Frontal cortex (tissue), 4 donors: ENCODE measurements around the gene TMPRSS3. TPM values are rescaled to one million over a fixed set of nuclear protein-coding genes. Genes with fewer than 3 reads are reported as not detected.

ENCODE experiments used
- DNase-seq, 2 donors: peaks; one replicate each; pipeline ENCODE4 v3.0.0; 2012; ENCODE audit warnings: low spot score in 2 of 2
- FAIRE-seq: peaks from 2 replicates; lab custom pipeline; 2012; peaks lifted over from hg19 to GRCh38; lab: Jason Lieb, UNC
- total RNA-seq: library from RNA; depleted of rRNA; stranded (reverse); fragments of >200 nt; gene quantifications from one replicate; pipeline ENCODE4 v1.2.3, GENCODE V29; 2014
- donor health status: control.
- donor health status: control.
- donor health status: control.

The TMPRSS3 gene
- total RNA-seq, 1 donor from 2014 or later: not detected

DNA sequence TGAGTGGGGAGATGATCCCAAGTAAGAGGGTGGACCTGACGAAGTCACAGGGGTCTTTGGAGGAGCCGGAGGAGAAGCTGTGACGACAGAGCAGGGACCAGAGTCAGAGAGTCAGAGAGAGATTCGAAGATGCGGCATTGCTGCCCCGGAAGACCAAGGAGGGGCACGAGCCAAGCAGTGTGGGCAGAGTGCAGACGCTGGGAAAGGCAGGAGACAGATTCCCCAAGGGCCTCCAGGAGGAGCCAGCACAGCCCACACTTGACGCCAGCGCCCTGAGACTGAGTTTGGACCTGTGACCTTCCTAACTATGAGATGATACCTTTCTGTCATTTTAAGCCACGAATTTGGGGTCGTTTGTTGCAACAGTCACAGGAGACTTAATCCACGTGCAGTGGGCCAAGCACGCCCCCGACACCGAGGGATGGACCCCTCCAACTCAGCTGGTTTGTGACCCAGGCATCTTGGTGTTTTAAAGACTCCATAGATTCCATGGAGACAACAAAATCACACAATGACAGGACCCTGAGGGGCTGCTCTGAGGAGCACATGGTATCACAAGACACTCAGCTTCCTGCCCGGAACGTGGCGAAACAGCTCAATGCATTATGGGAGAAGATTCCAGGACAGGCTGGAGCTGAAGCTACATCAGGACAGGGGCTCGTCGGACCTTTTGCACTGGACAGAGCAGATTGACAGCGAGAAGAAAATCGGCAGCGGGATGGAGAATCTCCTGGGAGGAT is 18.5 kb downstream of the TMPRSS3 start:
- DNase-seq: no peak

GRCh38 chr21:42376338-42376982 is 19.4 kb downstream of the TMPRSS3 start:
- DNase-seq: no peak
- FAIRE-seq: no peak

More for the DNA sequence above, 18.5 kb downstream of the TMPRSS3 start:
- no peak for FAIRE-seq

DNA sequence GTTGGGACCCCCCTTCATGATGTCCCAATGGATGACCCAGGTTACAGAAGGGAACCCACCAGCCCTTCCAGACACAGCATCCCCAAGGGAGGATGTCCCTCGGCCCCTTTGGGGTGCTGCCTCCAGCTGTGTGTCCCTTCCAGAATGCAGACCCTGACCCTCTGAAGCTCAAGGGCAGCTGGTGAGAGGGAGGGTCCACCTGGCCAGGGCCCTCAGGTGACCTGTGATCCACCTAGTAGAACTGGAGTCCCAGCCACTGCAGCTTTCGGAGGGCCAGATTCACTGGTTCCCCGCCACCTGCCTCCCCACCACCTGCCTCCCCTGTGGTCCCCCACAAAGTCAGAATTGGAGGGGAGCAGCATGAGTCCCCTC is 19.9 kb downstream of the TMPRSS3 start:
- FAIRE-seq (no peak), DNase-seq (no peak)

DNA sequence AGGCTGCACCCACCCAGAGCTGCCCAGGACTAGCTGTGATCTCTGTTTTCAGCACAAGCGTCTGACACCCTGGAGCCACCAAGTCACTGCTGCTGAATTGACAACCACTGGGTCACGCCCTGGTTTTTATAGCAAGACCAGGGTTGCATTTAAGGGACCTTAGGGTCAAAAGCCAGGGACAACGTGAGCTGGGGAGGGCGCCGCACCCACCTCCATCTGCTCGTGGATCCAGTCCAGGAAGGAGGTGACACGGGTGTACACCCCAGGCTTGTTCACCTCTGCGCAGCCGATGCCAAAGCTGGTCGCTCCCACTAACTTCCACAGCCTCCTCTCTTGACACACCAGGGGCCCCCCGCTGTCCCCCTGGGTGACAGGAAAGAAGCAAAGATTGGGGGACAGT is 20.3 kb downstream of the TMPRSS3 start:
- FAIRE-seq: no peak

GRCh38 chr21:42374864-42375499 is 20.9 kb downstream of the TMPRSS3 start:
- no peak for DNase-seq
- no peak for FAIRE-seq

More for the DNA sequence above, 20.3 kb downstream of the TMPRSS3 start:
- no peak for DNase-seq

- no peak for DNase-seq
- no peak for FAIRE-seq
Observed at GRCh38 chr21:42374457-42374856, 21.4 kb downstream of the TMPRSS3 start.

DNA sequence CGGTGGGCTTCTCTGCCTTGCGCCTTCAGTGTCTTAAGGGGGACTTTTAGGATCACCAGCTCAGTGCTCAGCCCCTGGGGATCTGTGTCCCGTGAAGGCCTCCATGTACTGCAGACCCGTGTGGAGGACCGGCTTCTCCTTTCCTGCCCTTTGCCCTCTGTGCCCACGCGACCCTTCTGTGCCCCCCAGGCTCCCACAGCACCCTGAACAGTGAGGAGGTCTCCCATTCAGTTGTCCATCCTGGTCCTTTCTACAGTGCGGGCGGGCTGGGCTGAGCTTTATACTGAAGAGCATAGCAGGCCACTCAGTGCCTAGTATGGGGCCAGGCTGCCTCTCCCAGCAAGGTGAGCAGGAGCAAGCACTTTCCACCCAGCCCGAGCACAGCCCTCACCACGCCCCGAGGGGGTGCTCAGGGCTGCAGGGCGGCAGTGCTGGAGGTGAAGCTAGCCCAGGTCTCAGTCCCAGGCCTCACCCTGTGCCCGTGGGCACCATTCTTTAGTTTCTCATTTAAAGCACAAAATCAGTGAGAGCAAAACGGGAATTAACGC is 21.9 kb downstream of the TMPRSS3 start:
- DNase-seq: no peak

GRCh38 chr21:42373196-42373907 is 22.5 kb downstream of the TMPRSS3 start:
- DNase-seq (no peak), FAIRE-seq (no peak)

More for the DNA sequence above, 21.9 kb downstream of the TMPRSS3 start:
- no peak for FAIRE-seq

GRCh38 chr21:42370894-42371654 is 24.8 kb downstream of the TMPRSS3 start:
- DNase-seq (no peak), FAIRE-seq (no peak)

DNA sequence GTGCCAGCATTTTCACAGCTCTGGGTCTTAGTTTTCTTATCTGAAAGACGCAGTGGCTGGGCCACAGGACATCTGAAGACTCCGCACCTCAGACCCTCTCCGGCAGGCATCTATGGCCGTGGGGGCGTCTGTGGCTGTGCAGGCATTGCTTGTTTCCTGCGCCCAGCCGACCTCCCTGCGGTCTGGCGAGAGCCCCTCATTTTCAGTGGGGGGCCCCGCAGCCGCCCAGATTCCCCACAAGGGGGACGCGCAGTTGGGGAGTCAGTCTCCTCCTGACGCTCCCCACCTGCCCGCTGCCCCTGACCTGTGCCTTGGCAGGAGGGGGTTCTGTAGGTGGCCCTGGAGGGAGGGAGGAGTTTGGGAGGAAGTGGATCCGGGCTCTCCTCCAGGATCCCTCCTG is 26.0 kb downstream of the TMPRSS3 start:
- DNase-seq (no peak), FAIRE-seq (no peak)

DNA sequence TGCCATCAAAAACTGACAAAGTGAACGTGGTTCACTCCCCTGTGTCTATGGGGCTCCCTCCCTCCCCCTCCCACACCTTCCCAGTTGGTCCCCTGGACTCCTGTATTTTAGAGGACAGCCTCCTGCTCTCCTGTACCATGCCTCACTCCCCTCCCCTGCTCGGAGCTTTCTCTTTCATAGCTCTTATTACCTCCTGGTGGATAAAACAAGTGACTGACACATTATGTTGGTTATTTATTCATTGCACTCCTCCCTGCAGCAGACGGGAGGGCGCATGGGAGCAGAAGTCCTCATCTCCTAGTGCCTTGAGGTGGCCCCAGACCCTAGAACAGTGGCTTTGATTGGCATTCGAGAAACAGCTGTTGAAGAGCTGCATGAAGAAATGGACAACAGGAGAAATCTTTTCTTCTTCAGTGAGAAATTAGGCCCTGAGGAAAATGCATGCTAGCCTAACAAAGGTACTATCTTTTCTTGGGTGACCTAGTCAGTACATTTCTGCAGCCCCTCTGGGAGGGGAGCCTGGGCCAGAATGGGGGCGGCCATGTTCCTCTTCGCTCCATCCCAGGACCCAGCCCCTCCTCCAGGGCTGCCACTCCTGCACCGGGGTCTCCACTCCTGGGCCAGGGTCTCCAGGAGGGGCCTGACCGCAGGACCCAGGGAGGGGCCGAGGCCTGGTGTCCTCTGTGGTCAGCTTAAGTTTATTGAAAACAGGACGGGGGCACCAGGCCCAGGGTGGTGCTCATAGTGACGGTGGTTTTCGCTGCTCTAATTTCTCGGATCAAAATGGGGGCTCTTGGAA is 28.3 kb downstream of the TMPRSS3 start:
- FAIRE-seq (no peak), DNase-seq (no peak)

- no peak for DNase-seq
- FAIRE-seq: no peak
Observed at GRCh38 chr21:42366292-42367010, 29.4 kb downstream of the TMPRSS3 start, which contains the start of gene TFF1. TSS of gene TFF1 (minus strand) at chr21:42366535. CDS start at chr21:42366495, 40 bp downstream.

GRCh38 chr21:42365770-42366169 is 30.1 kb downstream of the TMPRSS3 start:
- FAIRE-seq: no peak
- DNase-seq: no peak

- FAIRE-seq (no peak), DNase-seq (no peak)
Observed at GRCh38 chr21:42364304-42364865, 31.5 kb downstream of the TMPRSS3 start.

DNA sequence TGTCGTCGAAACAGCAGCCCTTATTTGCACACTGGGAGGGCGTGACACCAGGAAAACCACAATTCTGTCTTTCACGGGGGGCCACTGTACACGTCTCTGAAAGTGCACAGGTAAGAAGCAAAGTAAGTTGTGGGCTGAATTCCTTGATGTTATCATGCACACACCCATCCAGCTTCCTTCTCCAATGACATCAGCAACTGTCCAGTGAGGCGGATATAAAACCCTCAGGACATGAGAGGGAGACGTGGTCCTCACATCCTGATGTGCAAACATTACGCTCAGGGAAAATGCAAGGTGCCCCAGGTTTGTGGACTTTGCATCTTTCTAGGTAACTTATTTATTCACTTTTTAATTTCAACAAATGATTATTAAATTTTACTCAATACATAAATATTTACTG is 32.5 kb downstream of the TMPRSS3 start:
- DNase-seq: no peak

GRCh38 chr21:42362700-42363099 is 33.2 kb downstream of the TMPRSS3 start:
- DNase-seq (no peak), FAIRE-seq (no peak)

More for the DNA sequence above, 32.5 kb downstream of the TMPRSS3 start:
- FAIRE-seq: no peak

GRCh38 chr21:42362198-42362597 is 33.7 kb downstream of the TMPRSS3 start:
- DNase-seq (no peak), FAIRE-seq (no peak)

GRCh38 chr21:42361286-42361685 is 34.6 kb downstream of the TMPRSS3 start:
- DNase-seq (no peak), FAIRE-seq (no peak)
